ENCODE data around the gene DDX52.

- TF ChIP-seq POLR2A (IDR thresholded peaks at IDR 0.05) = no peak
- no peak for TF ChIP-seq CTCF (IDR thresholded peaks at IDR 0.05)
These were observed 45.1 kb downstream of the DDX52 start for GRCh38 chr17:37598145-37598544.
